ENCODE measurements around the gene GPC6.

DNA sequence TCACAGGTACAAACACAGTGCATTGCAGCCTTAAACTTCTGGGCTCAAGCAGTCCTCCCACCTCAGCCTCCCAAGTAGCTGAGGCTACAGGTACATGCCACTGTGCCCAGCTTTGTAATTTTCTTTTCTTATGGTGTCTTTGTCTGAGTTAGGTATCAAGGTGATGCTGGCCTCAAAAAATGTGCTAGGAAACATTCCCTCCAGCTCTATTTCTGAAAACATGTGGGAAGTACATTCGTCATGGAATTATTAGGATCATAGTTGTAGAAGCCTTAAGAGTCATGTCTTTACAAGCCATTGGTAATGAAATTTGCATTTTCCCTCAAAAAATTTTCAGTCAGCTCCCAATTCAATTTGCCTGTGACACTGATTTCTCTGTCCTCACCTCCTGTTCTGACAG is 1021.3 kb downstream of the GPC6 start:
- TF ChIP-seq, protein P1, sequence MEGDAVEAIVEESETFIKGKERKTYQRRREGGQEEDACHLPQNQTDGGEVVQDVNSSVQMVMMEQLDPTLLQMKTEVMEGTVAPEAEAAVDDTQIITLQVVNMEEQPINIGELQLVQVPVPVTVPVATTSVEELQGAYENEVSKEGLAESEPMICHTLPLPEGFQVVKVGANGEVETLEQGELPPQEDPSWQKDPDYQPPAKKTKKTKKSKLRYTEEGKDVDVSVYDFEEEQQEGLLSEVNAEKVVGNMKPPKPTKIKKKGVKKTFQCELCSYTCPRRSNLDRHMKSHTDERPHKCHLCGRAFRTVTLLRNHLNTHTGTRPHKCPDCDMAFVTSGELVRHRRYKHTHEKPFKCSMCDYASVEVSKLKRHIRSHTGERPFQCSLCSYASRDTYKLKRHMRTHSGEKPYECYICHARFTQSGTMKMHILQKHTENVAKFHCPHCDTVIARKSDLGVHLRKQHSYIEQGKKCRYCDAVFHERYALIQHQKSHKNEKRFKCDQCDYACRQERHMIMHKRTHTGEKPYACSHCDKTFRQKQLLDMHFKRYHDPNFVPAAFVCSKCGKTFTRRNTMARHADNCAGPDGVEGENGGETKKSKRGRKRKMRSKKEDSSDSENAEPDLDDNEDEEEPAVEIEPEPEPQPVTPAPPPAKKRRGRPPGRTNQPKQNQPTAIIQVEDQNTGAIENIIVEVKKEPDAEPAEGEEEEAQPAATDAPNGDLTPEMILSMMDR (optimal IDR thresholded peaks at IDR 0.05 in 1 of 3, IDR thresholded peaks at IDR 0.05 in 1 of 3, conservative IDR thresholded peaks at IDR 0.05 in 1 of 3; ENCODE audit: extremely low read depth in 1 of 3, insufficient read depth in 2 of 3, low read length in 3 of 3), result no peak
- TF ChIP-seq EZH2 (IDR thresholded peaks at IDR 0.05; ENCODE audit: low read length), result no peak

All from keratinocyte (primary cell).